ENCODE data around the gene C12orf57. TPM values are rescaled to one million over a fixed set of nuclear protein-coding genes. Genes with fewer than 3 reads are reported as not detected.

The C12orf57 gene
- total and polyA plus RNA-seq, 2 of the 8 experiments (the other 6 are each of a cell fraction or from before 2014, with no cell fraction given) = 174 to 993 TPM

MicroRNAs encoded within 50 kb of the gene (microRNA counts, 767-probe panel; counts per million panel counts)
- microRNA hsa-miR-141-3p = 879 counts per million, percentile 95 among the panel's probes with 10 or more counts
- 9,609 counts per million, percentile 98 among the panel's probes with 10 or more counts for microRNA hsa-miR-200c-3p

Small RNA genes within 50 kb of the gene (microRNA-seq; reads per million reads assigned to microRNA genes)
- gene MIR141 (ENCODE audit: borderline microRNAs expressed in 2 of 2, borderline number of aligned reads in 2 of 2, borderline replicate concordance in 1 of 2) (134 to 362 reads per million in 2 experiments), gene MIR200C (ENCODE audit: borderline microRNAs expressed in 2 of 2, borderline number of aligned reads in 2 of 2, borderline replicate concordance in 1 of 2) (3,930 to 3,993 reads per million in 2 experiments)

Small RNA genes within 50 kb of the gene (small RNA-seq; reads per million reads assigned to genes)
- gene MIR141 (ENCODE audit: insufficient read depth) (1,261 reads per million, percentile 99 among the genes with 10 or more reads in this experiment), gene MIR200C (ENCODE audit: insufficient read depth) (929 reads per million, percentile 99 among the genes with 10 or more reads in this experiment), gene RNU7-1 (ENCODE audit: insufficient read depth) (not detected), gene SCARNA12 (ENCODE audit: insufficient read depth) (48.2 reads per million, percentile 96 among the genes with 10 or more reads in this experiment)

Other genes with a start within 250 kb of the C12orf57 start
- 9.8 and 15.3 TPM in 2 replicates for gene PIANP, start 243.2 kb upstream of the C12orf57 start, total RNA-seq (2021; fragmentation: NEBNext Ultra II Directional; extraction: Animal tissue kit (Norgen Biotek cat#: 25700))
- gene PIANP, start 243.2 kb upstream of the C12orf57 start, polyA plus RNA-seq (2011; rRNA removed) = 6.3 and 13.3 TPM in 2 replicates
- 43.3 and 44.5 TPM in 2 replicates for gene COPS7A, start 220.0 kb upstream of the C12orf57 start, total RNA-seq (2021; fragmentation: NEBNext Ultra II Directional; extraction: Animal tissue kit (Norgen Biotek cat#: 25700))
- 95.9 and 98.4 TPM in 2 replicates for gene COPS7A, start 220.0 kb upstream of the C12orf57 start, polyA plus RNA-seq (2011; rRNA removed)
- 229 and 232 TPM in 2 replicates for gene MLF2, start 190.9 kb upstream of the C12orf57 start, total RNA-seq (2021; fragmentation: NEBNext Ultra II Directional; extraction: Animal tissue kit (Norgen Biotek cat#: 25700))
- 401 and 443 TPM in 2 replicates for gene MLF2, start 190.9 kb upstream of the C12orf57 start, polyA plus RNA-seq (2011; rRNA removed)
- gene PTMS, start 177.7 kb upstream of the C12orf57 start, total RNA-seq (2021; fragmentation: NEBNext Ultra II Directional; extraction: Animal tissue kit (Norgen Biotek cat#: 25700)) = 444 and 486 TPM in 2 replicates
- 553 and 999 TPM in 2 replicates for gene PTMS, start 177.7 kb upstream of the C12orf57 start, polyA plus RNA-seq (2011; rRNA removed)
- 2.8 and 3.1 TPM in 2 replicates for gene LAG3, start 171.5 kb upstream of the C12orf57 start, total RNA-seq (2021; fragmentation: NEBNext Ultra II Directional; extraction: Animal tissue kit (Norgen Biotek cat#: 25700))
- gene LAG3, start 171.5 kb upstream of the C12orf57 start, polyA plus RNA-seq (2011; rRNA removed) = 1.1 and 2.5 TPM in 2 replicates
- 3.2 and 3.4 TPM in 2 replicates for gene CD4, start 154.5 kb upstream of the C12orf57 start, total RNA-seq (2021; fragmentation: NEBNext Ultra II Directional; extraction: Animal tissue kit (Norgen Biotek cat#: 25700))
- gene CD4, start 154.5 kb upstream of the C12orf57 start, polyA plus RNA-seq (2011; rRNA removed) = 5.1 and 5.6 TPM in 2 replicates
- gene GPR162, start 122.2 kb upstream of the C12orf57 start, total RNA-seq (2021; fragmentation: NEBNext Ultra II Directional; extraction: Animal tissue kit (Norgen Biotek cat#: 25700)) = 8.6 and 8.8 TPM in 2 replicates
- gene GPR162, start 122.2 kb upstream of the C12orf57 start, polyA plus RNA-seq (2011; rRNA removed) = 7.3 and 9.5 TPM in 2 replicates
- 42.4 and 43.5 TPM in 2 replicates for gene P3H3, start 115.6 kb upstream of the C12orf57 start, total RNA-seq (2021; fragmentation: NEBNext Ultra II Directional; extraction: Animal tissue kit (Norgen Biotek cat#: 25700))
- gene P3H3, start 115.6 kb upstream of the C12orf57 start, polyA plus RNA-seq (2011; rRNA removed) = 22.9 and 40.9 TPM in 2 replicates
- gene GNB3, start 103.1 kb upstream of the C12orf57 start, total RNA-seq (2021; fragmentation: NEBNext Ultra II Directional; extraction: Animal tissue kit (Norgen Biotek cat#: 25700)) = 9.0 and 9.9 TPM in 2 replicates
- gene GNB3, start 103.1 kb upstream of the C12orf57 start, polyA plus RNA-seq (2011; rRNA removed) = 9.9 and 13.9 TPM in 2 replicates
- 47.4 and 47.7 TPM in 2 replicates for gene CDCA3, start 92.7 kb upstream of the C12orf57 start, total RNA-seq (2021; fragmentation: NEBNext Ultra II Directional; extraction: Animal tissue kit (Norgen Biotek cat#: 25700))
- 71.2 and 77.0 TPM in 2 replicates for gene CDCA3, start 92.7 kb upstream of the C12orf57 start, polyA plus RNA-seq (2011; rRNA removed)
- gene USP5, start 91.9 kb upstream of the C12orf57 start, total RNA-seq (2021; fragmentation: NEBNext Ultra II Directional; extraction: Animal tissue kit (Norgen Biotek cat#: 25700)) = 148 and 159 TPM in 2 replicates
- gene USP5, start 91.9 kb upstream of the C12orf57 start, polyA plus RNA-seq (2011; rRNA removed) = 66.5 and 83.9 TPM in 2 replicates
- 902 and 910 TPM in 2 replicates for gene TPI1, start 76.5 kb upstream of the C12orf57 start, total RNA-seq (2021; fragmentation: NEBNext Ultra II Directional; extraction: Animal tissue kit (Norgen Biotek cat#: 25700))
- 2,591 and 3,018 TPM in 2 replicates for gene TPI1, start 76.5 kb upstream of the C12orf57 start, polyA plus RNA-seq (2011; rRNA removed)
- 13.0 and 13.9 TPM in 2 replicates for gene SPSB2, start 70.7 kb upstream of the C12orf57 start, total RNA-seq (2021; fragmentation: NEBNext Ultra II Directional; extraction: Animal tissue kit (Norgen Biotek cat#: 25700))
- 23.2 and 31.6 TPM in 2 replicates for gene SPSB2, start 70.7 kb upstream of the C12orf57 start, polyA plus RNA-seq (2011; rRNA removed)
- 2.5 and 2.9 TPM in 2 replicates for gene LRRC23, start 39.2 kb upstream of the C12orf57 start, total RNA-seq (2021; fragmentation: NEBNext Ultra II Directional; extraction: Animal tissue kit (Norgen Biotek cat#: 25700))
- gene LRRC23, start 39.2 kb upstream of the C12orf57 start, polyA plus RNA-seq (2011; rRNA removed) = 3.5 and 3.6 TPM in 2 replicates
- 90.9 and 92.4 TPM in 2 replicates for gene ENO2, start 29.4 kb upstream of the C12orf57 start, total RNA-seq (2021; fragmentation: NEBNext Ultra II Directional; extraction: Animal tissue kit (Norgen Biotek cat#: 25700))
- 102 and 126 TPM in 2 replicates for gene ENO2, start 29.4 kb upstream of the C12orf57 start, polyA plus RNA-seq (2011; rRNA removed)
- 69.6 and 73.4 TPM in 2 replicates for gene ATN1, start 16.1 kb upstream of the C12orf57 start, total RNA-seq (2021; fragmentation: NEBNext Ultra II Directional; extraction: Animal tissue kit (Norgen Biotek cat#: 25700))
- gene ATN1, start 16.1 kb upstream of the C12orf57 start, polyA plus RNA-seq (2011; rRNA removed) = 20.6 and 43.0 TPM in 2 replicates
- not detected in 2 replicates for gene RNU7-1, start 206 bp upstream of the C12orf57 start, total RNA-seq (2021; fragmentation: NEBNext Ultra II Directional; extraction: Animal tissue kit (Norgen Biotek cat#: 25700))
- gene RNU7-1, start 206 bp upstream of the C12orf57 start, polyA plus RNA-seq (2011; rRNA removed) = not detected in 2 replicates
- gene PTPN6, start 7.3 kb downstream of the C12orf57 start, total RNA-seq (2021; fragmentation: NEBNext Ultra II Directional; extraction: Animal tissue kit (Norgen Biotek cat#: 25700)) = 25.7 and 28.4 TPM in 2 replicates
- 16.3 and 22.6 TPM in 2 replicates for gene PTPN6, start 7.3 kb downstream of the C12orf57 start, polyA plus RNA-seq (2011; rRNA removed)
- gene PHB2, start 26.6 kb downstream of the C12orf57 start, total RNA-seq (2021; fragmentation: NEBNext Ultra II Directional; extraction: Animal tissue kit (Norgen Biotek cat#: 25700)) = 360 and 368 TPM in 2 replicates
- gene PHB2, start 26.6 kb downstream of the C12orf57 start, polyA plus RNA-seq (2011; rRNA removed) = 579 and 626 TPM in 2 replicates
- 82.9 and 84.2 TPM in 2 replicates for gene EMG1, start 26.9 kb downstream of the C12orf57 start, total RNA-seq (2021; fragmentation: NEBNext Ultra II Directional; extraction: Animal tissue kit (Norgen Biotek cat#: 25700))
- gene EMG1, start 26.9 kb downstream of the C12orf57 start, polyA plus RNA-seq (2011; rRNA removed) = 54.3 and 64.3 TPM in 2 replicates
- gene LPCAT3, start 74.5 kb downstream of the C12orf57 start, total RNA-seq (2021; fragmentation: NEBNext Ultra II Directional; extraction: Animal tissue kit (Norgen Biotek cat#: 25700)) = 55.2 and 55.8 TPM in 2 replicates
- 69.5 and 70.4 TPM in 2 replicates for gene LPCAT3, start 74.5 kb downstream of the C12orf57 start, polyA plus RNA-seq (2011; rRNA removed)
- 5.0 and 7.3 TPM in 2 replicates for gene C1S, start 116.7 kb downstream of the C12orf57 start, total RNA-seq (2021; fragmentation: NEBNext Ultra II Directional; extraction: Animal tissue kit (Norgen Biotek cat#: 25700))
- gene C1S, start 116.7 kb downstream of the C12orf57 start, polyA plus RNA-seq (2011; rRNA removed) = 3.5 and 4.4 TPM in 2 replicates
- 6.9 and 7.7 TPM in 2 replicates for gene C1R, start 148.4 kb downstream of the C12orf57 start, total RNA-seq (2021; fragmentation: NEBNext Ultra II Directional; extraction: Animal tissue kit (Norgen Biotek cat#: 25700))
- 16.3 and 19.3 TPM in 2 replicates for gene C1R, start 148.4 kb downstream of the C12orf57 start, polyA plus RNA-seq (2011; rRNA removed)
- 11.4 and 14.7 TPM in 2 replicates for gene C1RL, start 165.2 kb downstream of the C12orf57 start, total RNA-seq (2021; fragmentation: NEBNext Ultra II Directional; extraction: Animal tissue kit (Norgen Biotek cat#: 25700))
- gene C1RL, start 165.2 kb downstream of the C12orf57 start, polyA plus RNA-seq (2011; rRNA removed) = 15.5 and 16.7 TPM in 2 replicates
- 0.67 and 1.9 TPM in 2 replicates for gene RBP5, start 184.9 kb downstream of the C12orf57 start, total RNA-seq (2021; fragmentation: NEBNext Ultra II Directional; extraction: Animal tissue kit (Norgen Biotek cat#: 25700))
- 1.1 and 1.2 TPM in 2 replicates for gene RBP5, start 184.9 kb downstream of the C12orf57 start, polyA plus RNA-seq (2011; rRNA removed)
- 19.9 and 20.4 TPM in 2 replicates for gene CLSTN3, start 186.3 kb downstream of the C12orf57 start, total RNA-seq (2021; fragmentation: NEBNext Ultra II Directional; extraction: Animal tissue kit (Norgen Biotek cat#: 25700))
- 26.3 and 43.9 TPM in 2 replicates for gene CLSTN3, start 186.3 kb downstream of the C12orf57 start, polyA plus RNA-seq (2011; rRNA removed)
- gene PEX5, start 245.7 kb downstream of the C12orf57 start, total RNA-seq (2021; fragmentation: NEBNext Ultra II Directional; extraction: Animal tissue kit (Norgen Biotek cat#: 25700)) = 50.4 and 50.5 TPM in 2 replicates
- 16.8 and 24.9 TPM in 2 replicates for gene PEX5, start 245.7 kb downstream of the C12orf57 start, polyA plus RNA-seq (2011; rRNA removed)

All from H1 (cell line).